ENCODE data around the gene GP5.

Gene GP5

GRCh38 chr3:194355379-194355778 lies 43.7 kb downstream of the GP5 start:
- H3K4me3 Mint-ChIP-seq = no peak overlapping the region
- H3K9me3 Mint-ChIP-seq (ENCODE audit: low read depth) = no peaks in the 10 kb centered on the region
- H3K4me1 Mint-ChIP-seq (ENCODE audit: low read depth) = peaks cover 6% of the 10 kb centered on the region
- no peak overlapping the region for H3K27ac Mint-ChIP-seq
- H3K36me3 Mint-ChIP-seq = no peaks in the 10 kb centered on the region
- H3K27me3 Mint-ChIP-seq = no peaks in the 10 kb centered on the region

GRCh38 chr3:194354315-194354714 lies 44.8 kb downstream of the GP5 start:
- Mint-ChIP-seq H3K4me3 (no peak overlapping the region), H3K27ac (no peak overlapping the region), H3K9me3 (ENCODE audit: low read depth) (no peaks in the 10 kb centered on the region), H3K4me1 (ENCODE audit: low read depth) (peaks cover 10% of the 10 kb centered on the region), H3K27me3 (no peaks in the 10 kb centered on the region), H3K36me3 (no peaks in the 10 kb centered on the region)

- Mint-ChIP-seq H3K4me1 (ENCODE audit: low read depth) (peaks cover 10% of the 10 kb centered on the region), H3K9me3 (ENCODE audit: low read depth) (no peaks in the 10 kb centered on the region), H3K4me3 (no peak overlapping the region), H3K27ac (no peak overlapping the region), H3K27me3 (no peaks in the 10 kb centered on the region), H3K36me3 (no peaks in the 10 kb centered on the region)
Measured at GRCh38 chr3:194352667-194353246, 46.3 kb downstream of the GP5 start.

GRCh38 chr3:194351952-194352536 lies 47.0 kb downstream of the GP5 start:
- H3K4me1 Mint-ChIP-seq (ENCODE audit: low read depth) = peaks cover 10% of the 10 kb centered on the region
- no peaks in the 10 kb centered on the region for H3K27me3 Mint-ChIP-seq
- no peak overlapping the region for H3K4me3 Mint-ChIP-seq
- H3K27ac Mint-ChIP-seq = no peak overlapping the region
- no peaks in the 10 kb centered on the region for H3K9me3 Mint-ChIP-seq (ENCODE audit: low read depth)
- H3K36me3 Mint-ChIP-seq = no peaks in the 10 kb centered on the region

GRCh38 chr3:194351080-194351672 lies 47.9 kb downstream of the GP5 start, which contains the start of gene CPN2:
CPN2 (minus strand) TSS chr3:194351328; CDS start chr3:194342702, 8,626 bp downstream.
- no peak within 1 kb of the TSS for H3K27ac Mint-ChIP-seq
- no peak within 1 kb of the TSS for H3K4me3 Mint-ChIP-seq
- H3K9me3 Mint-ChIP-seq (ENCODE audit: low read depth) = no peaks in the 10 kb centered on the region
- H3K27me3 Mint-ChIP-seq = no peaks in the 10 kb centered on the region
- no peaks in the 10 kb centered on the region for H3K36me3 Mint-ChIP-seq
- H3K4me1 Mint-ChIP-seq (ENCODE audit: low read depth) = peaks cover 10% of the 10 kb centered on the region

- Mint-ChIP-seq H3K36me3 (no peaks in the 10 kb centered on the region), H3K4me1 (ENCODE audit: low read depth) (peaks cover 10% of the 10 kb centered on the region), H3K27ac (no peak overlapping the region), H3K27me3 (no peaks in the 10 kb centered on the region), H3K4me3 (no peak overlapping the region), H3K9me3 (ENCODE audit: low read depth) (no peaks in the 10 kb centered on the region)
Measured at GRCh38 chr3:194350726-194351071, 48.4 kb downstream of the GP5 start.

GRCh38 chr3:194348354-194348753 lies 50.7 kb downstream of the GP5 start:
- no peaks in the 10 kb centered on the region for H3K36me3 Mint-ChIP-seq
- peaks cover 5% of the 10 kb centered on the region for H3K4me1 Mint-ChIP-seq (ENCODE audit: low read depth)
- no peaks in the 10 kb centered on the region for H3K9me3 Mint-ChIP-seq (ENCODE audit: low read depth)
- H3K27me3 Mint-ChIP-seq = no peaks in the 10 kb centered on the region
- H3K27ac Mint-ChIP-seq = no peak overlapping the region
- no peak overlapping the region for H3K4me3 Mint-ChIP-seq

GRCh38 chr3:194346621-194347020 lies 52.4 kb downstream of the GP5 start:
- peaks cover 5% of the 10 kb centered on the region for H3K4me1 Mint-ChIP-seq (ENCODE audit: low read depth)
- H3K9me3 Mint-ChIP-seq (ENCODE audit: low read depth) = no peaks in the 10 kb centered on the region
- no peak overlapping the region for H3K4me3 Mint-ChIP-seq
- no peak overlapping the region for H3K27ac Mint-ChIP-seq
- no peaks in the 10 kb centered on the region for H3K36me3 Mint-ChIP-seq
- H3K27me3 Mint-ChIP-seq = peaks cover 2% of the 10 kb centered on the region

- no peak overlapping the region for H3K4me3 Mint-ChIP-seq
- H3K4me1 Mint-ChIP-seq (ENCODE audit: low read depth) = peaks cover 5% of the 10 kb centered on the region
- H3K27ac Mint-ChIP-seq = no peak overlapping the region
Measured at GRCh38 chr3:194346035-194346434, 53.0 kb downstream of the GP5 start.

More at GRCh38 chr3:194346035-194346434, 53.0 kb downstream of the GP5 start:
- Mint-ChIP-seq H3K9me3 (ENCODE audit: low read depth) (no peaks in the 10 kb centered on the region), H3K27me3 (peaks cover 4% of the 10 kb centered on the region), H3K36me3 (no peaks in the 10 kb centered on the region)
